Natural killer cell (primary cell): ENCODE data around the gene STMP1. TPM values are rescaled to one million over a fixed set of nuclear protein-coding genes. Genes with fewer than 3 reads are reported as not detected.

Source experiments
- ATAC-seq, 3 donors: fragments of 150-1000 bp in 2 of 3; fragments of 200-7000 bp in 1 of 3; cut with Tn5 transposase; 1 replicate in 1 of 3; 2 replicates in 2 of 3; pipeline ENCODE4 v1.10.0; 2021; ENCODE audit warnings: mild to moderate bottlenecking in 2 of 3, moderate library complexity in 2 of 3
- DNase-seq, 2 donors: peaks; one replicate each; pipeline versions ENCODE4 v3.0.0 to v3.0.0-alpha.2; 2013 to 2021; ENCODE audit warnings: mixed read lengths in 1 of 2
- H3K27ac ChIP-seq: one replicate; pipeline ENCODE4 v1.5.1; 2013; ENCODE audit warnings: mild to moderate bottlenecking, low read length
- H3K27me3 ChIP-seq: one replicate; pipeline ENCODE4 v1.6.1; 2013; ENCODE audit warnings: low read length; ENCODE audit not compliant: control insufficient read depth, insufficient read depth
- H3K36me3 ChIP-seq: one replicate; pipeline ENCODE4 v1.6.1; 2013; ENCODE audit warnings: low read length; ENCODE audit not compliant: control insufficient read depth, insufficient read depth
- H3K4me1 ChIP-seq: one replicate; pipeline ENCODE4 v1.6.1; 2013; ENCODE audit warnings: low read length; ENCODE audit not compliant: control insufficient read depth, insufficient read depth
- H3K4me3 ChIP-seq: one replicate; pipeline ENCODE4 v1.5.1; 2013; ENCODE audit warnings: low read length
- H3K9me3 ChIP-seq: one replicate; pipeline ENCODE4 v1.6.1; 2013; ENCODE audit warnings: low read length; ENCODE audit not compliant: control insufficient read depth, insufficient read depth
- H3K27ac Mint-ChIP-seq, 2 donors: one replicate each; pipeline ENCODE4 v1.8.0; 2022; ENCODE audit warnings: mild to moderate bottlenecking in 2 of 2, mixed read lengths in 2 of 2, moderate library complexity in 1 of 2
- H3K27me3 Mint-ChIP-seq, 2 donors: one replicate each; pipeline ENCODE4 v1.8.0; 2022; ENCODE audit warnings: low read depth in 2 of 2, mixed read lengths in 2 of 2
- H3K36me3 Mint-ChIP-seq: one replicate; pipeline ENCODE4 v1.8.0; 2022; ENCODE audit warnings: mixed read lengths
- H3K4me1 Mint-ChIP-seq, 2 donors: one replicate each; pipeline ENCODE4 v1.8.0; 2022; ENCODE audit warnings: mixed read lengths in 2 of 2
- H3K4me3 Mint-ChIP-seq: one replicate; pipeline ENCODE4 v1.8.0; 2022; ENCODE audit warnings: mild to moderate bottlenecking, moderate library complexity, mixed read lengths
- H3K9me3 Mint-ChIP-seq, 2 donors: one replicate each; pipeline ENCODE4 v1.8.0; 2022; ENCODE audit warnings: mixed read lengths in 2 of 2
- WGBS: methylation state at CpG from one replicate; pipeline ENCODE4 v1.1.7; 2013; ENCODE audit warnings: missing lambda C conversion rate; ENCODE audit not compliant: insufficient coverage; 5-methylcytosine and 5-hydroxymethylcytosine counted together
- intact Hi-C: fragments of 100-400 bp; cut with micrococcal nuclease; formaldehyde crosslinking; loops from one replicate; pipeline ENCODE4 v1.14.2; 2022
- total RNA-seq, 4 donors: library from RNA; stranded (reverse); fragments of 120-200 nt in 1 of 4; gene quantifications; one replicate each; pipeline versions ENCODE4 v1.2.3 to v1.2.4, GENCODE V29; 2013 to 2022
- TF ChIP-seq, protein P1 (sequence below): fragments of 200-600 bp; IDR thresholded peaks from one replicate; pipeline ENCODE4 v1.8.0; 2022; ENCODE audit warnings: antibody characterized with exemption

STMP1 gene
- total RNA-seq, result 10 to 100 TPM; 19.4 to 25.8 (median 22.3) TPM
- 23.3 TPM for total RNA-seq (2013)

- TF ChIP-seq, protein P1, sequence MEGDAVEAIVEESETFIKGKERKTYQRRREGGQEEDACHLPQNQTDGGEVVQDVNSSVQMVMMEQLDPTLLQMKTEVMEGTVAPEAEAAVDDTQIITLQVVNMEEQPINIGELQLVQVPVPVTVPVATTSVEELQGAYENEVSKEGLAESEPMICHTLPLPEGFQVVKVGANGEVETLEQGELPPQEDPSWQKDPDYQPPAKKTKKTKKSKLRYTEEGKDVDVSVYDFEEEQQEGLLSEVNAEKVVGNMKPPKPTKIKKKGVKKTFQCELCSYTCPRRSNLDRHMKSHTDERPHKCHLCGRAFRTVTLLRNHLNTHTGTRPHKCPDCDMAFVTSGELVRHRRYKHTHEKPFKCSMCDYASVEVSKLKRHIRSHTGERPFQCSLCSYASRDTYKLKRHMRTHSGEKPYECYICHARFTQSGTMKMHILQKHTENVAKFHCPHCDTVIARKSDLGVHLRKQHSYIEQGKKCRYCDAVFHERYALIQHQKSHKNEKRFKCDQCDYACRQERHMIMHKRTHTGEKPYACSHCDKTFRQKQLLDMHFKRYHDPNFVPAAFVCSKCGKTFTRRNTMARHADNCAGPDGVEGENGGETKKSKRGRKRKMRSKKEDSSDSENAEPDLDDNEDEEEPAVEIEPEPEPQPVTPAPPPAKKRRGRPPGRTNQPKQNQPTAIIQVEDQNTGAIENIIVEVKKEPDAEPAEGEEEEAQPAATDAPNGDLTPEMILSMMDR, result peak; percentile 75
- intact Hi-C loops, result loop anchor here (1.0 to 5.0 kb wide), 3 partner anchors 104 to 318 kb away; partner anchors contain the start of gene CNOT4
- peak within 1 kb of the TSS; percentile 99 for H3K4me3 Mint-ChIP-seq
Measured at GRCh38 chr7:135662373-135663114, at the start of gene STMP1. TSS of gene STMP1 (plus strand) at chr7:135662514.

GRCh38 chr7:135616136-135616535 is 46.2 kb upstream of the STMP1 start:
- peaks cover 66% of the 10 kb centered on the region for H3K36me3 ChIP-seq
- no peak for ATAC-seq
- H3K9me3 Mint-ChIP-seq, result no peaks in the 10 kb centered on the region

More at GRCh38 chr7:135662373-135663114, at the start of gene STMP1:
- Histone ChIP-seq H3K4me1 (peaks cover 19% of the 10 kb centered on the region), H3K36me3 (no peaks in the 10 kb centered on the region), H3K27me3 (no peaks in the 10 kb centered on the region), H3K27ac (peak within 1 kb of the TSS; percentile 63), H3K4me3 (peak within 1 kb of the TSS; percentile 96), H3K9me3 (no peaks in the 10 kb centered on the region)
- Mint-ChIP-seq H3K27ac (peak within 1 kb of the TSS; percentile 88 to 93), H3K4me1 (peaks cover 18 to 28% of the 10 kb centered on the region in 2 donors), H3K36me3 (no peaks in the 10 kb centered on the region), H3K9me3 (no peaks in the 10 kb centered on the region), H3K27me3 (no peaks in the 10 kb centered on the region)
- DNase-seq, result peak; percentile 96 to 97
- WGBS, result under 1% methylated on average over 60 of the region's 60 CpGs
- peak; percentile 99 for ATAC-seq

DNA sequence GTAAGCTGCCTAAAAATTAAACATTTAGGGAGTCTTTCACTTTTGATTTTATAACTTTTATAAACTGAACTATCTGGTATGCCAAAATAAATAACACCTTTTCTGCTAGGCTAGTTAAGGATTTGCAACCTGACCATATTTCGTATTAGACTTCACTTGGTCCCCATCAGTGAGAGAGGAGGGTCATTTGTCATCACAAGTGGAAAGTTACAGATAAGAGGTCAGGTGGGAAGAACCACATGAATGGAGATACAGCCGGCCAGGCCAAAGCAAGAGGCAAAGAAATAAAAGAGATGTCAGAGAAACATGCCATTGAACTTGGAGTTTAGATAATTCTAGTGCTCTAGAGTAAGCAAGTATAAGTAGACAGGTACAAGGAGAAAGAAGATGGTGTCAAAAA is 44.5 kb upstream of the STMP1 start:
- no peaks in the 10 kb centered on the region for H3K9me3 Mint-ChIP-seq
- peaks cover 9% of the 10 kb centered on the region for H3K36me3 Mint-ChIP-seq
- no peak overlapping the region for H3K27ac ChIP-seq
- DNase-seq (no peak), ATAC-seq (no peak)
- no peaks in the 10 kb centered on the region for H3K4me1 Mint-ChIP-seq
- intact Hi-C loops, result no loop called here
- no peak overlapping the region for H3K4me3 Mint-ChIP-seq
- WGBS, result 86% methylated on average over 2 of the region's 2 CpGs
- no peak overlapping the region for H3K27ac Mint-ChIP-seq
- TF ChIP-seq, protein P1, result no peak
- H3K27me3 Mint-ChIP-seq, result no peaks in the 10 kb centered on the region
- no peaks in the 10 kb centered on the region for H3K27me3 ChIP-seq
- no peak overlapping the region for H3K4me3 ChIP-seq
- H3K4me1 ChIP-seq, result no peaks in the 10 kb centered on the region
- H3K36me3 ChIP-seq, result peaks cover 65% of the 10 kb centered on the region
- no peaks in the 10 kb centered on the region for H3K9me3 ChIP-seq

More at GRCh38 chr7:135616136-135616535, 46.2 kb upstream of the STMP1 start:
- TF ChIP-seq, protein P1, result no peak
- Mint-ChIP-seq H3K4me3 (no peak overlapping the region), H3K4me1 (no peaks in the 10 kb centered on the region), H3K36me3 (peaks cover 13% of the 10 kb centered on the region), H3K27me3 (no peaks in the 10 kb centered on the region), H3K27ac (no peak overlapping the region)
- no peaks in the 10 kb centered on the region for H3K27me3 ChIP-seq
- no peaks in the 10 kb centered on the region for H3K4me1 ChIP-seq
- H3K4me3 ChIP-seq, result no peak overlapping the region
- no peaks in the 10 kb centered on the region for H3K9me3 ChIP-seq
- DNase-seq, result no peak
- H3K27ac ChIP-seq, result no peak overlapping the region
- intact Hi-C loops, result no loop called here
- WGBS, result 100% methylated on average over 1 of the region's 1 CpG
